ENCODE results near the gene E2F6. TPM values are rescaled to one million over a fixed set of nuclear protein-coding genes. Genes with fewer than 3 reads are reported as not detected.

The E2F6 gene
- total RNA-seq, 6 donors from 2014 or later = 5.3 to 15.8 (median 13.4) TPM

DNA sequence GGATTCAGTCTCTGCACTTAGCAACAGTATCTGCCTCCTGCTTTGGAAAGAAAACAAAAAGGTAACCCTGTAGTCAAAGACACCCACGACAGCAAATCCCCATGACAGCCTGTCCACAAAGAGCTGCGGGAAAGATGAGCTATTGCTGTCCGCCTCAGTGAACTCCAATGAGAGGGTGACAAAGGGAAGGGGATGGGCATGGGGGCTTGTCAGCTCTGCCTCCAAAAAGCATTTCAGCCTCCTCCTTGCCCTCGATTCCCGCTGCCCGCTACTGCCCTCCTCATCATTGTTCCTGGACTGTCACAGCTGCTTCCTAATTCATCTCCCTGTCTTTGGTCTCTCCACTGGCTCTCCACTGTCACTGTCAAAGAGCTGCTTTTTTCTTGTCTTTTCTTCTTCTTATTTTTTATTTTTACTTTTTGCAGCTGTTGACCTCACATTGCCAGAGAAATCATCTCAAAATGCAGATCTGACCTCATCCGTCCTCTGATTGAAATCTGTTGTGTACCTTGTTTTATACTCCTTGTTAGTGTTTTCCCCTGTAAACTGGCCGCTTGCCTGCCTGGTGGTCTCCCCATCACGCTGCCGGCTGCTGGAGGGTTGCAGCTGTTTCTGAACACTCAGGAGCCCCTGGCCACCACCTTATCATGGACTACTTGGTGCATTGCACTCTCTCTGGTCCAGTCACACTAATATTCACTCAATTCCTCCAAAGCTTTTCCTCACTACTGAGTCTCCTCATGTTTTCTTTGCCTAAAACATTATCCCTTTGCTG lies 7.9 kb upstream of the E2F6 start:
- Histone ChIP-seq H3K27ac (no peak overlapping the region), H3K27me3 (no peaks in the 10 kb centered on the region), H3K36me3 (no peaks in the 10 kb centered on the region), H3K4me3 (no peak overlapping the region), H3K9me3 (no peaks in the 10 kb centered on the region), H3K4me1 (no peaks in the 10 kb centered on the region)
- ATAC-seq (ENCODE audit: low FRiP score in 2 of 2) = no peak
- TF ChIP-seq POLR2AphosphoS5 (IDR thresholded peaks at IDR 0.05) = no peak
- no peak for TF ChIP-seq EP300 (IDR thresholded peaks at IDR 0.05)
- TF ChIP-seq, protein P1, sequence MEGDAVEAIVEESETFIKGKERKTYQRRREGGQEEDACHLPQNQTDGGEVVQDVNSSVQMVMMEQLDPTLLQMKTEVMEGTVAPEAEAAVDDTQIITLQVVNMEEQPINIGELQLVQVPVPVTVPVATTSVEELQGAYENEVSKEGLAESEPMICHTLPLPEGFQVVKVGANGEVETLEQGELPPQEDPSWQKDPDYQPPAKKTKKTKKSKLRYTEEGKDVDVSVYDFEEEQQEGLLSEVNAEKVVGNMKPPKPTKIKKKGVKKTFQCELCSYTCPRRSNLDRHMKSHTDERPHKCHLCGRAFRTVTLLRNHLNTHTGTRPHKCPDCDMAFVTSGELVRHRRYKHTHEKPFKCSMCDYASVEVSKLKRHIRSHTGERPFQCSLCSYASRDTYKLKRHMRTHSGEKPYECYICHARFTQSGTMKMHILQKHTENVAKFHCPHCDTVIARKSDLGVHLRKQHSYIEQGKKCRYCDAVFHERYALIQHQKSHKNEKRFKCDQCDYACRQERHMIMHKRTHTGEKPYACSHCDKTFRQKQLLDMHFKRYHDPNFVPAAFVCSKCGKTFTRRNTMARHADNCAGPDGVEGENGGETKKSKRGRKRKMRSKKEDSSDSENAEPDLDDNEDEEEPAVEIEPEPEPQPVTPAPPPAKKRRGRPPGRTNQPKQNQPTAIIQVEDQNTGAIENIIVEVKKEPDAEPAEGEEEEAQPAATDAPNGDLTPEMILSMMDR (IDR thresholded peaks at IDR 0.05) = no peak
- TF ChIP-seq POLR2A (IDR thresholded peaks at IDR 0.05) = no peak
- peak in 1 of 2 donors; percentile 27 for DNase-seq
- 56 to 60% methylated on average over 10 of the region's 10 CpGs for WGBS, 2 donors

DNA sequence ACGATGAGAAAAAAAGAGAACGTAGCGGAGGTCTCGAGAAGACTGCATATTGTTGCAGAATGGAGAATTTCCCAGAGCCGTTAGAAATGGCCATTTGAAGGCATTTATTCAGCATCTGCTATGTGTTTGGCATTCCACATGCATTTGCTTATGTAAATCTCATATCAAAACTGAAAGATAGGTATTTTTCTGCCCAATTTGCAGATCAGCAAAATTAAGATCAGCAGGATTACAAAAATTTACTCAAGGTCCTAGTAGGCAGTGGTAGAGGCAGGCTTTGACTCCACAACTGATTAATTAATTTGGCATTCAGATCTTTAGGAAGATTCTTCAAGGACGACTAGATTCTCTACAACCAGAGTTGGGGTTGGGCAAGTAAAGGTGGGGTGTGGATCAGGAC lies 1.8 kb upstream of the E2F6 start:
- H3K4me3 ChIP-seq = no peak overlapping the region
- peaks cover 0 to 11% (median 2%) of the 10 kb centered on the region in 4 donors for H3K36me3 ChIP-seq
- H3K27me3 ChIP-seq = no peaks in the 10 kb centered on the region
- ATAC-seq (ENCODE audit: low FRiP score in 2 of 2) (no peak), DNase-seq (no peak)
- TF ChIP-seq POLR2A (IDR thresholded peaks at IDR 0.05) (no peak), POLR2AphosphoS5 (IDR thresholded peaks at IDR 0.05) (no peak), EP300 (IDR thresholded peaks at IDR 0.05) (no peak)
- TF ChIP-seq, protein P1 (IDR thresholded peaks at IDR 0.05) = no peak
- no peaks in the 10 kb centered on the region for H3K9me3 ChIP-seq
- H3K4me1 ChIP-seq = peaks cover 18 to 35% (median 30%) of the 10 kb centered on the region in 4 donors
- H3K27ac ChIP-seq = no peak overlapping the region
- WGBS, 2 donors = 76 to 81% methylated on average over 6 of the region's 6 CpGs

DNA sequence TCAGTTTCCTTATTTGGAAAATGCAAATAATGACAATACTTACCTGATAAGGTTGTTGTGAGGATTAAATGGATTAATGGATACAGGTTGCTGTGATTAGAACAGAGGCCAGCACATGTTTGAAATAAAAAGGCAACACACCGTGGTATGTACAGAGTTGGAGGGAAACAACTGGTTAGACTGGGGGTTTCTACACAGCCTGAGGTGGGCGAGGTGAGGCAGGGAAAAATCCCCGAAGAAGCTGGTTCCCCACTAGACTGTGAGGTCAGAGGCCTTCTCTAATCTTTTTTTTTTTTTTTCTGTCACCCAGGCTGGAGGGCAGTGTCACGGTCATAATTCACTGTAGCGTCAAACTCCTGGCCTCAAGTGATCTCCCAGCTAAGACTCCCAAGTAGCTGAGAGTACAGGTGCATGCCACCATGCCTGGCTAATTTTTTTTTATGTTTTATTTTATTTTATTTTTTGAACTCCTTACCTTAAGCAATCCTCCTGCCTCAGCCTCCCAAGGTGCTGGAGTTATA lies 1.2 kb upstream of the E2F6 start:
- DNase-seq (no peak), ATAC-seq (ENCODE audit: low FRiP score in 2 of 2) (no peak)
- Histone ChIP-seq H3K36me3 (peaks cover 0 to 13% (median 2%) of the 10 kb centered on the region in 4 donors), H3K4me3 (peak overlapping the region in 2 of 4 donors; percentile 81 to 82), H3K27me3 (no peaks in the 10 kb centered on the region), H3K9me3 (no peaks in the 10 kb centered on the region), H3K4me1 (peaks cover 23 to 37% (median 34%) of the 10 kb centered on the region in 4 donors), H3K27ac (no peak overlapping the region)
- 90 to 91% methylated on average over 5 of the region's 5 CpGs for WGBS, 2 donors
- TF ChIP-seq POLR2AphosphoS5 (IDR thresholded peaks at IDR 0.05) (no peak), POLR2A (IDR thresholded peaks at IDR 0.05) (no peak), EP300 (IDR thresholded peaks at IDR 0.05) (no peak)
- TF ChIP-seq, protein P1 (IDR thresholded peaks at IDR 0.05) = no peak

DNA sequence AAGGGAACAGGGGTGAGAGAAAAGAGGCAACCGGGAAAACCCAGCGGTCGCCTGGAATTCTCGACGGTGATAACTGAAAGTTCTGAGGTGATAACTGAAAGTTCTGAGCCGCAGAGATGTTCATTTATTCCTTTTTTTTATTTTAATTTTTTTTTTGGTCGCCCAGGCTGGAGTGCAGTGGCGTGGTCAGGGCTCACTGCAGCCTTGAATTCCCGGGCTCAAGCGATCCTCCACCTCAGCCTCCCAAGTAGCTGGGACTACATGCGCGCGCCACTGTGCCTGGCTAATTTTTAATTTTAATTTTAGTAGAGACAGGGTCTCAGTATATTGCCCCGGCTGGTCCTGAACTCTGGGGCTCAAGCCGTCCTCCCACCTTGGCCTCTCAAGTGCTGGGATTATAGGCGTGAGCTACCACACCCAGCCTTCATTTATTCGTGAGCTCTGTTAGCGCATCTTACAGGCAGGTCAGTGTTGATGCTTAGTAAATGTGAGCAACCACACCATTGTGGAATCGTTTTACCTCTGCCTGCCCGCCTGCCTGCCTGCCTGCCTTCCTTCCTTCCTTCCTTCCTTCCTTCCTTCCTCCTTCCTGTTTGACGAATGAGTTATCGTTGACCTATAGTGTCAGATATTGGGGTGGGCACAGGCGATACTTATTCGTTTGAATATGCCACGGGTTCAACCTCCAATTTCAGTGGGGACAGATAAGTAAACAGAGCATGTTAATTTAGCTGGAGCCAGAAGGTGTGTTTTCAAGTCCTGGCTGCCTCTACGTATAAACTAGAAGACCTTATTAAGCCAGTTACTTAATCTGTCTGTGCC lies 557 bp upstream of the E2F6 start:
- peak; percentile 8 to 44 for ATAC-seq (ENCODE audit: low FRiP score in 2 of 2)
- DNase-seq = no peak
- Histone ChIP-seq H3K9me3 (no peaks in the 10 kb centered on the region), H3K27ac (peak overlapping the region; percentile 88 to 96 (median 91)), H3K4me1 (peaks cover 30 to 44% (median 34%) of the 10 kb centered on the region in 4 donors), H3K4me3 (peak overlapping the region; percentile 63 to 84 (median 82)), H3K36me3 (peaks cover 0 to 13% (median 2%) of the 10 kb centered on the region in 4 donors), H3K27me3 (no peaks in the 10 kb centered on the region)
- TF ChIP-seq, protein P1 (IDR thresholded peaks at IDR 0.05) = no peak
- TF ChIP-seq EP300 (IDR thresholded peaks at IDR 0.05) (no peak), POLR2A (IDR thresholded peaks at IDR 0.05) (no peak), POLR2AphosphoS5 (IDR thresholded peaks at IDR 0.05) (no peak)
- WGBS, 2 donors = 26 to 27% methylated on average over 26 of the region's 26 CpGs
